Mesothelial cell of epicardium (in vitro differentiated cells): ENCODE data around the gene CCDC88C. TPM values are rescaled to one million over a fixed set of nuclear protein-coding genes. Genes with fewer than 3 reads are reported as not detected.
"Not testable (repeated sequence)": the region's sequence is repeated elsewhere in the genome, so short reads cannot be mapped to it uniquely, and the experiment has no call there.

Experiments used
- DNase-seq, 2 experiments: peaks; one replicate each; pipeline ENCODE4 v3.0.0; 2021; ENCODE audit warnings: low spot score in 2 of 2; ENCODE audit not compliant: unreplicated experiment in 2 of 2
- H3K27ac Mint-ChIP-seq: 2 replicates; pipeline ENCODE4 v1.8.0; 2021; ENCODE audit warnings: mixed read lengths
- H3K27me3 Mint-ChIP-seq: 2 replicates; pipeline ENCODE4 v1.8.0; 2021; ENCODE audit warnings: low read depth, mixed read lengths
- H3K36me3 Mint-ChIP-seq: 2 replicates; pipeline ENCODE4 v1.8.0; 2021; ENCODE audit warnings: mixed read lengths
- H3K4me1 Mint-ChIP-seq: 2 replicates; pipeline ENCODE4 v1.8.0; 2021; ENCODE audit warnings: mixed read lengths
- H3K4me3 Mint-ChIP-seq: 2 replicates; pipeline ENCODE4 v1.8.0; 2021; ENCODE audit warnings: mild to moderate bottlenecking, moderate library complexity, mixed read lengths
- H3K9me3 Mint-ChIP-seq: 2 replicates; pipeline ENCODE4 v1.8.0; 2021; ENCODE audit warnings: mixed read lengths
- total RNA-seq: library from RNA; stranded (reverse); gene quantifications from 3 replicates; pipeline ENCODE4 v1.2.1, GENCODE V29; 2021
- TF ChIP-seq, protein P1 (sequence below): fragments of 200-600 bp; sonication (generic); IDR thresholded peaks from one replicate; pipeline ENCODE4 v1.5.0; 2021; ENCODE audit warnings: antibody characterized with exemption; ENCODE audit not compliant: unreplicated experiment

Gene CCDC88C
- total RNA-seq, 1 donor from 2014 or later = 23.7 TPM

DNA sequence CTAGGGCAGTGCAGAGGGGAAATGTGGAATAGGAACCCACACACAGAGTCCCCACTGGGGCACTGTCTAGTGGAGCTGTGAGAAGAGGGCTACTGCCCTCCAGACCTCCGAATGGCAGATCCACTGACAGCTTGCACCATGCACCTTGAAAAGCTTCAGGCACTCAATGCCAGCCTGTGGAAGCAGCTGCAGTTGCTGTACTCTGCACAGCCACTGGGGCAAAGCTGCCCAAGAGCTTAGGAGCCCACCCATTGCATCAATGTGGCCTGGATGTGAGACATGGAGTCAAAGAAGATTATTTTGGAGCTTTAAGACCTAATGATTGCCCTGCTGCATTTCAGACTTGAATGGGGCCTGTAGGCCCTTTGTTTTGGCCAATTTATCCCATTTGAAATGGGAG lies 21.7 kb upstream of the CCDC88C start:
- TF ChIP-seq, protein P1, sequence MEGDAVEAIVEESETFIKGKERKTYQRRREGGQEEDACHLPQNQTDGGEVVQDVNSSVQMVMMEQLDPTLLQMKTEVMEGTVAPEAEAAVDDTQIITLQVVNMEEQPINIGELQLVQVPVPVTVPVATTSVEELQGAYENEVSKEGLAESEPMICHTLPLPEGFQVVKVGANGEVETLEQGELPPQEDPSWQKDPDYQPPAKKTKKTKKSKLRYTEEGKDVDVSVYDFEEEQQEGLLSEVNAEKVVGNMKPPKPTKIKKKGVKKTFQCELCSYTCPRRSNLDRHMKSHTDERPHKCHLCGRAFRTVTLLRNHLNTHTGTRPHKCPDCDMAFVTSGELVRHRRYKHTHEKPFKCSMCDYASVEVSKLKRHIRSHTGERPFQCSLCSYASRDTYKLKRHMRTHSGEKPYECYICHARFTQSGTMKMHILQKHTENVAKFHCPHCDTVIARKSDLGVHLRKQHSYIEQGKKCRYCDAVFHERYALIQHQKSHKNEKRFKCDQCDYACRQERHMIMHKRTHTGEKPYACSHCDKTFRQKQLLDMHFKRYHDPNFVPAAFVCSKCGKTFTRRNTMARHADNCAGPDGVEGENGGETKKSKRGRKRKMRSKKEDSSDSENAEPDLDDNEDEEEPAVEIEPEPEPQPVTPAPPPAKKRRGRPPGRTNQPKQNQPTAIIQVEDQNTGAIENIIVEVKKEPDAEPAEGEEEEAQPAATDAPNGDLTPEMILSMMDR = no peak
- Mint-ChIP-seq H3K36me3 (peaks cover 3% of the 10 kb centered on the region), H3K4me1 (no peaks in the 10 kb centered on the region), H3K4me3 (no peak overlapping the region), H3K27ac (no peak overlapping the region), H3K9me3 (peaks cover 30% of the 10 kb centered on the region), H3K27me3 (peaks cover 19% of the 10 kb centered on the region)
- DNase-seq = no peak

DNA sequence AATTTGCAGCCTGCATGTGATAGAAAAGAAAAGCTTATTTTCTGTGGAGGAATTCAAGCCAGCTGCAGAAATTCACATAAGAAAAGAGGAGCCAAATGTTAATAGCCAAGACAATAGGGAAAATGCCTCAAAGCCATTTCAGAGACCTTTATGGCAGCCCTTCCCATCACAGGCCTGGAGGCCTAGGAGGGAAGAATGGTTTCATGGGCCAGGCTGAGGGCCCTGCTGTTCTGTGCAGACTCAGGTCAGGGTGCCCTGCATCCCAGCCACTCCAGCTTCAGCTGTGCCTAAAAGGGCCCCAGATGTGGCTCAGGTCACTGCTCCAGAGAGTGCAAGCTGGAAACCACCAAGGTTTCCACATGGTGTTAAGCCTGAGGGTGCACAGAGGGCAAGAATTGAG lies 21.2 kb upstream of the CCDC88C start:
- TF ChIP-seq, protein P1 = no peak
- H3K27me3 Mint-ChIP-seq = peaks cover 14% of the 10 kb centered on the region
- DNase-seq = no peak
- no peak overlapping the region for H3K27ac Mint-ChIP-seq
- H3K9me3 Mint-ChIP-seq = peaks cover 30% of the 10 kb centered on the region
- no peaks in the 10 kb centered on the region for H3K4me1 Mint-ChIP-seq
- H3K36me3 Mint-ChIP-seq = peaks cover 3% of the 10 kb centered on the region
- H3K4me3 Mint-ChIP-seq = no peak overlapping the region

DNA sequence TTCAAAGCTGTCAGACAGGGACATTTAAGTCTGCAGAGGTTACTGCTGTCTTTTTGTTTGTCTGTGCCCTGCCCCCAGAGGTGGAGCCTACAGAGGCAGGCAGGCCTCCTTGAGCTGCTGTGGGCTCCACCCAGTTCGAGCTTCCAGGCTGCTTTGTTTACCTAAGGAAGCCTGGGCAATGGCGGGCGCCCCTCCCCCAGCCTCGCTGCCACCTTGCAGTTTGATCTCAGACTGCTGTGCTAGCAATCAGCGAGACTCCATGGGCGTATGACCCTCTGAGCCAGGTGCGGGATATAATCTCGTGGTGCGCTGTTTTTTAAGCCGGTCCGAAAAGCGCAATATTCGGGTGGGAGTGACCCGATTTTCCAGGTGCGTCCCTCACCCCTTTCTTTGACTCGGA lies 18.6 kb upstream of the CCDC88C start:
- not testable (repeated sequence) for H3K4me3 Mint-ChIP-seq, H3K36me3 Mint-ChIP-seq, H3K27me3 Mint-ChIP-seq

DNA sequence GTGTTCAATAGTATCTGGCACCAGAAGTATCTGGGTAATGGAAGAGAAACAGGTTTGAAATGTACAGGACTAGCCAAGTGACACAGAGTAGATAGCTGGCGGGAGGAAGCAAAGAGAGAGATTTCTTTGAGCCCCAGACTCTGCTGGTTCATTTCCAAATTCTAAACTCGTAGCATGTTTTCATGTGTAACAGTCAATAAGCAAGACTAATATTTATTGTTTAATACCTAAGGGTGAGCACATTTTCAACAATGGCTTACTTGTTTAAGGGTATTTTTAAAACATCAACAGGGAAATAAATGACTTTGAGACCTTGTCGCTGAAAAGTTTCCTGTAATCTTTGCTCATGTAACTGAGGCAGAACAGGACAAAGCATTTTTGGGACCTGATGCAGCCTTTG lies 11.8 kb upstream of the CCDC88C start:
- TF ChIP-seq, protein P1 = no peak
- Mint-ChIP-seq H3K36me3 (no peaks in the 10 kb centered on the region), H3K4me3 (no peak overlapping the region), H3K9me3 (peaks cover 7% of the 10 kb centered on the region), H3K27ac (no peak overlapping the region), H3K4me1 (no peaks in the 10 kb centered on the region), H3K27me3 (no peaks in the 10 kb centered on the region)
- DNase-seq = no peak

More for the DNA sequence above, 18.6 kb upstream of the CCDC88C start:
- not testable (repeated sequence) for DNase-seq, H3K4me1 Mint-ChIP-seq, H3K27ac Mint-ChIP-seq
- H3K9me3 Mint-ChIP-seq = peaks cover 26% of the 10 kb centered on the region

DNA sequence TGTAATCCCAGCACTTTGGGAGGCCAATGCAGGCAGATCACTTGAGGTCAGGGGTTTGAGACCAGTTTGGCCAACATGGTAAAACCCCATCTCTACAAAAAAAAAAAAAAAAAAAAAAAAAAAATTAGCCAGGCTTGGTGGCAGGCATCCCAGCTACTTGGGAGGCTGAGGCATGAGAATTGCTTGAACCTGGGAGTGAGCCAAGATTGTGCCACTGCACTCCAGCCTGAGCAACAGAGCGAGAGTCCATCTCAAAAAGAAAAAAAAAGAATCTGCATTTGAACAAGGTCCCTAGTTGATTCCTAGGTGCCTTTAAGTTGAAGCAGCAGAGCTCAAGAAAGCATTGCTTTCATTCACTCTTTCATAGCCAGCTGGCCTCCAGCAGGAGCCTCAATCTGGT lies 11.3 kb upstream of the CCDC88C start:
- not testable (repeated sequence) for H3K27me3 Mint-ChIP-seq, H3K27ac Mint-ChIP-seq, H3K9me3 Mint-ChIP-seq, H3K4me1 Mint-ChIP-seq, H3K4me3 Mint-ChIP-seq, DNase-seq, H3K36me3 Mint-ChIP-seq

DNA sequence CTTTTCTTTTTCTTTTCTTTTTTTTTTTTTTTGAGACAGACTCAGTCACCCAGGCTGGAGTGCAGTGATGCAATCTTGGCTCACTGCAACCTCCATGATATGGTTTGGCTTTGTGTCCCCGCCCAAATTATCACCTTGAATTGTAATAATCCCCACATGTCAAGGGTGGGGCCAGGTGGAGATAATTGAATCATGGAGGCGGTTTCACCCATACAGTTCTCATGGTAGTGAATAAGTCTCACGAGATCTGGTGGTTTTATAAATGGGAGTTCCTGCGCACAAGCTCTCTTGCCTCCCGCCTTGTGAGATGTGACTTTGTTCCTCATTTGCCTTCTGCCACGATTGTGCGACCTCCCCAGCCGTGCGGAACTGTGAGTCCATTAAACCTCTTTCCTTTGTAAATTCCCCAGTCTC lies 7.9 kb upstream of the CCDC88C start:
- DNase-seq, H3K4me3 Mint-ChIP-seq, H3K9me3 Mint-ChIP-seq, H3K36me3 Mint-ChIP-seq, H3K4me1 Mint-ChIP-seq, H3K27ac Mint-ChIP-seq, H3K27me3 Mint-ChIP-seq: not testable (repeated sequence)

DNA sequence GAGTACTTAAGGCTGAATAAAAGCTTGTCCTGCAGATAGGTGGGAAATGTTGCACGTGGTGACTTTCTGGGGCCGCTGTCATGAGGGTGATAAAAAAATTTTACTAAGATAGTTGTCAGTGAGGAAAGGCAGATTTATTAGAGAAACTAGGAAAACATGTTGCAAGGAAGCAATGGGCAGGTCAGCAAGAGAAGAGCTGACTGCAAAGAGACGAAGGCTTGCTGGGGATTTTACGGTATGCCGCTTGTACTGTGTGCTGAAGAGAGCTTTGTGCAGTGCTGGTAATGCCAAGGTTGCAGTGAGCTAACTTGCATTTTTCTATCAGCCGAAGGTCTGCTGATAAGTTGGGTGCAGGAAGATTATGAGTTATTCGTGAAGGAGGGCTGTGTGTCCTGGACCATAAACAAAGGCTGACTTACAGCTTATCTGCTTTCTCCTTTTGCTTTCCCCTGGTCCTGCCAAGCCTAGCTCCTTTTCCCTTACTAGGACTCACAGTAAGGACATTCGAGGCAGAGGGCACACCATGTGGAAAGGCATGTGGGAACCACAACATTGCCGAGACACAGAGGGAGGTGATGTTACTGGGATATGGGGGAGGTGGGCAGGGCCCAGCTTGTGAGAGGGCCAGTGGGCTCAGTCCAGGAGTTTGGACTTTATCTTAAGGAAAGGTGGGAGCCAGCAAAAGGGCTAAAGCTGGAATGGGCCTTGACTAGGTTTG lies 7.4 kb upstream of the CCDC88C start:
- Mint-ChIP-seq H3K4me1 (peaks cover 4% of the 10 kb centered on the region), H3K27ac (no peak overlapping the region), H3K4me3 (no peak overlapping the region), H3K27me3 (no peaks in the 10 kb centered on the region), H3K9me3 (peaks cover 8% of the 10 kb centered on the region), H3K36me3 (no peaks in the 10 kb centered on the region)
- TF ChIP-seq, protein P1 = no peak
- DNase-seq = no peak
